ENCODE measurements around the gene SCD5.
"Not testable (repeated sequence)": the region's sequence is repeated elsewhere in the genome, so short reads cannot be mapped to it uniquely, and the experiment has no call there.

Gene SCD5

GRCh38 chr4:82798168-82799005 lies at the start of gene SCD5:
SCD5 (minus strand) TSS chr4:82798796; CDS start chr4:82798537, 259 bp downstream.
- peaks cover 4% of the 10 kb centered on the region for H3K36me3 ChIP-seq
- H3K4me3 ChIP-seq (ENCODE audit: low read depth, low read length), result peak within 1 kb of the TSS; percentile 80
- DNase-seq, result peak; percentile 87
- no peak for TF ChIP-seq CTCF (IDR thresholded peaks at IDR 0.05; ENCODE audit: low read depth, low read length)
- H3K9me3 ChIP-seq (ENCODE audit: severe bottlenecking), result no peaks in the 10 kb centered on the region
- H3K27ac ChIP-seq, result peak within 1 kb of the TSS; percentile 86
- no peaks in the 10 kb centered on the region for H3K27me3 ChIP-seq (ENCODE audit: insufficient read depth, low read depth, severe bottlenecking)

- Histone ChIP-seq H3K9me3 (ENCODE audit: severe bottlenecking) (no peaks in the 10 kb centered on the region), H3K27me3 (ENCODE audit: insufficient read depth, low read depth, severe bottlenecking) (no peaks in the 10 kb centered on the region), H3K4me3 (ENCODE audit: low read depth, low read length) (no peak overlapping the region), H3K27ac (no peak overlapping the region), H3K36me3 (peaks cover 57% of the 10 kb centered on the region)
- no peak for DNase-seq
- peak; percentile 35; the same call in 1 of the 2 replicates for TF ChIP-seq CTCF (IDR thresholded peaks at IDR 0.05; ENCODE audit: low read depth, low read length)
These were observed 44.0 kb upstream of the SCD5 start for GRCh38 chr4:82842593-82842992.

- H3K36me3 ChIP-seq, result peaks cover 48% of the 10 kb centered on the region
- no peaks in the 10 kb centered on the region for H3K9me3 ChIP-seq (ENCODE audit: severe bottlenecking)
- H3K27me3 ChIP-seq (ENCODE audit: insufficient read depth, low read depth, severe bottlenecking), result no peaks in the 10 kb centered on the region
- no peak overlapping the region for H3K4me3 ChIP-seq (ENCODE audit: low read depth, low read length)
- H3K27ac ChIP-seq, result no peak overlapping the region
- DNase-seq, result no peak
- TF ChIP-seq CTCF (IDR thresholded peaks at IDR 0.05; ENCODE audit: low read depth, low read length), result no peak
These were observed 41.0 kb upstream of the SCD5 start for GRCh38 chr4:82839624-82840023.

- no peak overlapping the region for H3K27ac ChIP-seq
- no peak overlapping the region for H3K4me3 ChIP-seq (ENCODE audit: low read depth, low read length)
- H3K27me3 ChIP-seq (ENCODE audit: insufficient read depth, low read depth, severe bottlenecking), result no peaks in the 10 kb centered on the region
- TF ChIP-seq CTCF (IDR thresholded peaks at IDR 0.05; ENCODE audit: low read depth, low read length), result no peak
- no peaks in the 10 kb centered on the region for H3K9me3 ChIP-seq (ENCODE audit: severe bottlenecking)
- no peak for DNase-seq
- H3K36me3 ChIP-seq, result peaks cover 10% of the 10 kb centered on the region
These were observed 35.2 kb upstream of the SCD5 start for GRCh38 chr4:82833696-82834313.

- not testable (repeated sequence) for H3K27ac ChIP-seq; H3K9me3 ChIP-seq (ENCODE audit: severe bottlenecking); DNase-seq; H3K4me3 ChIP-seq (ENCODE audit: low read depth, low read length); H3K27me3 ChIP-seq (ENCODE audit: insufficient read depth, low read depth, severe bottlenecking)
- H3K36me3 ChIP-seq, result peaks cover 15% of the 10 kb centered on the region
These were observed 34.5 kb upstream of the SCD5 start for GRCh38 chr4:82833060-82833459.

GRCh38 chr4:82825425-82825824 lies 26.8 kb upstream of the SCD5 start:
- Histone ChIP-seq H3K9me3 (ENCODE audit: severe bottlenecking) (no peaks in the 10 kb centered on the region), H3K4me3 (ENCODE audit: low read depth, low read length) (no peak overlapping the region), H3K27ac (no peak overlapping the region), H3K27me3 (ENCODE audit: insufficient read depth, low read depth, severe bottlenecking) (no peaks in the 10 kb centered on the region), H3K36me3 (peaks cover 72% of the 10 kb centered on the region)
- no peak for TF ChIP-seq CTCF (IDR thresholded peaks at IDR 0.05; ENCODE audit: low read depth, low read length)
- DNase-seq, result no peak
